ENCODE measurements around the gene HBS1L.

HBS1L gene

GRCh38 chr6:135054569-135055498 lies at the start of gene HBS1L:
Gene HBS1L (minus strand): TSS chr6:135054822. CDS start chr6:135054691, 131 bp downstream.
- Histone ChIP-seq H3K36me3 (ENCODE audit: insufficient read depth, low read length) (no peaks in the 10 kb centered on the region), H3K9me3 (ENCODE audit: low read length) (no peaks in the 10 kb centered on the region), H3K4me3 (ENCODE audit: low read depth in 1 of 2, low read length in 2 of 2) (peak within 1 kb of the TSS; percentile 86 to 91), H3K27me3 (ENCODE audit: control insufficient read depth in 1 of 2, insufficient read depth in 2 of 2, low read length in 2 of 2) (no peaks in the 10 kb centered on the region), H3K27ac (ENCODE audit: low read depth, low read length) (peak within 1 kb of the TSS; percentile 82), H3K9ac (ENCODE audit: low read length) (peak within 1 kb of the TSS; percentile 95), H3K4me1 (ENCODE audit: insufficient read depth, low read length) (peaks cover 15% of the 10 kb centered on the region)

- no peaks in the 10 kb centered on the region for H3K9me3 ChIP-seq (ENCODE audit: low read length)
- no peaks in the 10 kb centered on the region for H3K4me1 ChIP-seq (ENCODE audit: insufficient read depth, low read length)
- H3K27ac ChIP-seq (ENCODE audit: low read depth, low read length): no peak overlapping the region
- no peaks in the 10 kb centered on the region for H3K36me3 ChIP-seq (ENCODE audit: insufficient read depth, low read length)
- no peaks in the 10 kb centered on the region for H3K27me3 ChIP-seq (ENCODE audit: control insufficient read depth in 1 of 2, insufficient read depth in 2 of 2, low read length in 2 of 2)
- H3K9ac ChIP-seq (ENCODE audit: low read length): no peak overlapping the region
- no peak overlapping the region for H3K4me3 ChIP-seq (ENCODE audit: low read depth in 1 of 2, low read length in 2 of 2)
These were observed 49.6 kb upstream of the HBS1L start for GRCh38 chr6:135104199-135104598.

- Histone ChIP-seq H3K4me3 (ENCODE audit: low read depth in 1 of 2, low read length in 2 of 2) (no peak overlapping the region), H3K27ac (ENCODE audit: low read depth, low read length) (no peak overlapping the region), H3K9ac (ENCODE audit: low read length) (no peak overlapping the region), H3K4me1 (ENCODE audit: insufficient read depth, low read length) (no peaks in the 10 kb centered on the region), H3K9me3 (ENCODE audit: low read length) (no peaks in the 10 kb centered on the region), H3K27me3 (ENCODE audit: control insufficient read depth in 1 of 2, insufficient read depth in 2 of 2, low read length in 2 of 2) (no peaks in the 10 kb centered on the region), H3K36me3 (ENCODE audit: insufficient read depth, low read length) (no peaks in the 10 kb centered on the region)
These were observed 47.6 kb upstream of the HBS1L start for GRCh38 chr6:135102191-135102590.

GRCh38 chr6:135097172-135097571 lies 42.5 kb upstream of the HBS1L start:
- H3K9ac ChIP-seq (ENCODE audit: low read length): no peak overlapping the region
- no peaks in the 10 kb centered on the region for H3K9me3 ChIP-seq (ENCODE audit: low read length)
- H3K27ac ChIP-seq (ENCODE audit: low read depth, low read length): no peak overlapping the region
- no peaks in the 10 kb centered on the region for H3K4me1 ChIP-seq (ENCODE audit: insufficient read depth, low read length)
- H3K36me3 ChIP-seq (ENCODE audit: insufficient read depth, low read length): no peaks in the 10 kb centered on the region
- no peaks in the 10 kb centered on the region for H3K27me3 ChIP-seq (ENCODE audit: control insufficient read depth in 1 of 2, insufficient read depth in 2 of 2, low read length in 2 of 2)
- H3K4me3 ChIP-seq (ENCODE audit: low read depth in 1 of 2, low read length in 2 of 2): no peak overlapping the region

GRCh38 chr6:135096403-135097130 lies 41.9 kb upstream of the HBS1L start:
- Histone ChIP-seq H3K4me3 (ENCODE audit: low read depth in 1 of 2, low read length in 2 of 2) (no peak overlapping the region), H3K27me3 (ENCODE audit: control insufficient read depth in 1 of 2, insufficient read depth in 2 of 2, low read length in 2 of 2) (no peaks in the 10 kb centered on the region), H3K9me3 (ENCODE audit: low read length) (no peaks in the 10 kb centered on the region), H3K36me3 (ENCODE audit: insufficient read depth, low read length) (no peaks in the 10 kb centered on the region), H3K9ac (ENCODE audit: low read length) (no peak overlapping the region), H3K27ac (ENCODE audit: low read depth, low read length) (no peak overlapping the region), H3K4me1 (ENCODE audit: insufficient read depth, low read length) (no peaks in the 10 kb centered on the region)

GRCh38 chr6:135095716-135096115 lies 41.1 kb upstream of the HBS1L start:
- no peaks in the 10 kb centered on the region for H3K27me3 ChIP-seq (ENCODE audit: control insufficient read depth in 1 of 2, insufficient read depth in 2 of 2, low read length in 2 of 2)
- H3K4me3 ChIP-seq (ENCODE audit: low read depth in 1 of 2, low read length in 2 of 2): no peak overlapping the region
- H3K9me3 ChIP-seq (ENCODE audit: low read length): no peaks in the 10 kb centered on the region
- H3K27ac ChIP-seq (ENCODE audit: low read depth, low read length): no peak overlapping the region
- no peak overlapping the region for H3K9ac ChIP-seq (ENCODE audit: low read length)
- H3K36me3 ChIP-seq (ENCODE audit: insufficient read depth, low read length): no peaks in the 10 kb centered on the region
- H3K4me1 ChIP-seq (ENCODE audit: insufficient read depth, low read length): no peaks in the 10 kb centered on the region

GRCh38 chr6:135094403-135094821 lies 39.8 kb upstream of the HBS1L start:
- Histone ChIP-seq H3K9me3 (ENCODE audit: low read length) (no peaks in the 10 kb centered on the region), H3K9ac (ENCODE audit: low read length) (no peak overlapping the region), H3K4me3 (ENCODE audit: low read depth in 1 of 2, low read length in 2 of 2) (no peak overlapping the region), H3K36me3 (ENCODE audit: insufficient read depth, low read length) (no peaks in the 10 kb centered on the region), H3K4me1 (ENCODE audit: insufficient read depth, low read length) (no peaks in the 10 kb centered on the region), H3K27ac (ENCODE audit: low read depth, low read length) (no peak overlapping the region), H3K27me3 (ENCODE audit: control insufficient read depth in 1 of 2, insufficient read depth in 2 of 2, low read length in 2 of 2) (no peaks in the 10 kb centered on the region)

GRCh38 chr6:135093578-135093977 lies 39.0 kb upstream of the HBS1L start:
- no peak overlapping the region for H3K4me3 ChIP-seq (ENCODE audit: low read depth in 1 of 2, low read length in 2 of 2)
- H3K4me1 ChIP-seq (ENCODE audit: insufficient read depth, low read length): no peaks in the 10 kb centered on the region
- no peaks in the 10 kb centered on the region for H3K36me3 ChIP-seq (ENCODE audit: insufficient read depth, low read length)
- H3K9ac ChIP-seq (ENCODE audit: low read length): no peak overlapping the region
- no peak overlapping the region for H3K27ac ChIP-seq (ENCODE audit: low read depth, low read length)
- H3K27me3 ChIP-seq (ENCODE audit: control insufficient read depth in 1 of 2, insufficient read depth in 2 of 2, low read length in 2 of 2): no peaks in the 10 kb centered on the region
- H3K9me3 ChIP-seq (ENCODE audit: low read length): no peaks in the 10 kb centered on the region

- H3K27ac ChIP-seq (ENCODE audit: low read depth, low read length): no peak overlapping the region
- H3K36me3 ChIP-seq (ENCODE audit: insufficient read depth, low read length): no peaks in the 10 kb centered on the region
- no peaks in the 10 kb centered on the region for H3K9me3 ChIP-seq (ENCODE audit: low read length)
- H3K9ac ChIP-seq (ENCODE audit: low read length): no peak overlapping the region
- H3K4me1 ChIP-seq (ENCODE audit: insufficient read depth, low read length): no peaks in the 10 kb centered on the region
- no peak overlapping the region for H3K4me3 ChIP-seq (ENCODE audit: low read depth in 1 of 2, low read length in 2 of 2)
- no peaks in the 10 kb centered on the region for H3K27me3 ChIP-seq (ENCODE audit: control insufficient read depth in 1 of 2, insufficient read depth in 2 of 2, low read length in 2 of 2)
These were observed 38.1 kb upstream of the HBS1L start for GRCh38 chr6:135092724-135093123.

GRCh38 chr6:135090819-135091218 lies 36.2 kb upstream of the HBS1L start:
- no peak overlapping the region for H3K9ac ChIP-seq (ENCODE audit: low read length)
- H3K4me1 ChIP-seq (ENCODE audit: insufficient read depth, low read length): no peaks in the 10 kb centered on the region
- no peak overlapping the region for H3K4me3 ChIP-seq (ENCODE audit: low read depth in 1 of 2, low read length in 2 of 2)
- H3K9me3 ChIP-seq (ENCODE audit: low read length): no peaks in the 10 kb centered on the region
- no peak overlapping the region for H3K27ac ChIP-seq (ENCODE audit: low read depth, low read length)
- no peaks in the 10 kb centered on the region for H3K36me3 ChIP-seq (ENCODE audit: insufficient read depth, low read length)
- H3K27me3 ChIP-seq (ENCODE audit: control insufficient read depth in 1 of 2, insufficient read depth in 2 of 2, low read length in 2 of 2): no peaks in the 10 kb centered on the region

GRCh38 chr6:135089901-135090300 lies 35.3 kb upstream of the HBS1L start:
- H3K4me1 ChIP-seq (ENCODE audit: insufficient read depth, low read length): no peaks in the 10 kb centered on the region
- no peaks in the 10 kb centered on the region for H3K9me3 ChIP-seq (ENCODE audit: low read length)
- no peaks in the 10 kb centered on the region for H3K36me3 ChIP-seq (ENCODE audit: insufficient read depth, low read length)
- H3K9ac ChIP-seq (ENCODE audit: low read length): no peak overlapping the region
- no peak overlapping the region for H3K4me3 ChIP-seq (ENCODE audit: low read depth in 1 of 2, low read length in 2 of 2)
- no peaks in the 10 kb centered on the region for H3K27me3 ChIP-seq (ENCODE audit: control insufficient read depth in 1 of 2, insufficient read depth in 2 of 2, low read length in 2 of 2)
- no peak overlapping the region for H3K27ac ChIP-seq (ENCODE audit: low read depth, low read length)
